GM13976 (cell line): Measurements from ENCODE around the gene TAF11L13.
"Not testable (repeated sequence)": the region's sequence is repeated elsewhere in the genome, so short reads cannot be mapped to it uniquely, and the experiment has no call there.

ENCODE experiments used
- DNase-seq: peaks from one replicate; pipeline ENCODE4 v3.0.0; 2012; ENCODE audit warnings: low spot score
- CTCF ChIP-seq: IDR thresholded peaks from 2 replicates; pipeline ENCODE4 v1.5.1; 2012; ENCODE audit warnings: borderline replicate concordance, mild to moderate bottlenecking; ENCODE audit not compliant: insufficient read depth; ENCODE audit errors: extremely low read depth, missing control alignments, control extremely low read depth
- in situ Hi-C: fragments of 300-500 bp; cut with MboI; formaldehyde crosslinking; loops from one replicate; pipeline ENCODE4 v1.12.0; 2022; ENCODE audit warnings: low sequenced_read_pairs, mixed read lengths, inconsistent platforms; ENCODE audit not compliant: unreplicated experiment

Gene TAF11L13

DNA sequence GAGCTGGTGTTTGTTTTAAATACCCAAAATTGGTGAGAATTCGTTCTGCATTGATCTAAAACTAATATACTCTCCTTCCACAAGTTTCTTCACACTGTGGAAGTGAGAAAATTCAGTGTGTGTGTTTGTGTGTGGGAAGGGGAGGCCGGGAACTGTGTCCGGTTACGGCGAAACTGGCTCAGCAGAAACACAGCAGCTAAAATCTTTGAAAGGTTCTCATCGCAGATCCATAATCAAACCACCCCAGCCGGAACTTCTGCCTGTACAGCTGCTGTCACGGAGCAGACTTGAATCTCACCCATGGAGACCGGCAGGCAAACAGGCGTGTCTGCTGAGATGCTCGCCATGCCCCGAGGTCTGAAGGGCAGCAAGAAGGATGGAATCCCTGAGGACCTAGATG lies at the start of gene TAF11L13:
Gene TAF11L13, plus strand, starts transcription at position 301 of the 400 bp plus-strand sequence.
- DNase-seq, in situ Hi-C loops: not testable (repeated sequence)

DNA sequence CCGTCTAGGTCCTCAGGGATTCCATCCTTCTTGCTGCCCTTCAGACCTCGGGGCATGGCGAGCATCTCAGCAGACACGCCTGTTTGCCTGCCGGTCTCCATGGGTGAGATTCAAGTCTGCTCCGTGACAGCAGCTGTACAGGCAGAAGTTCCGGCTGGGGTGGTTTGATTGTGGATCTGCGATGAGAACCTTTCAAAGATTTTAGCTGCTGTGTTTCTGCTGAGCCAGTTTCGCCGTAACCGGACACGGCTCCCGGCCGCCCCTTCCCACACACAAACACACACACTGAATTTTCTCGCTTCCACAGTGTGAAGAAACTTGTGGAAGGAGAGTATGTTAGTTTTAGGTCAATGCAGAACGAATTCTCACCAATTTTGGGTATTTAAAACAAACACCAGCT lies 46.2 kb upstream of the TAF11L13 start, which contains the start of gene TAF11L7:
Gene TAF11L7, minus strand, starts transcription at position 101 of the 400 bp plus-strand sequence.
- in situ Hi-C loops, DNase-seq: not testable (repeated sequence)

DNA sequence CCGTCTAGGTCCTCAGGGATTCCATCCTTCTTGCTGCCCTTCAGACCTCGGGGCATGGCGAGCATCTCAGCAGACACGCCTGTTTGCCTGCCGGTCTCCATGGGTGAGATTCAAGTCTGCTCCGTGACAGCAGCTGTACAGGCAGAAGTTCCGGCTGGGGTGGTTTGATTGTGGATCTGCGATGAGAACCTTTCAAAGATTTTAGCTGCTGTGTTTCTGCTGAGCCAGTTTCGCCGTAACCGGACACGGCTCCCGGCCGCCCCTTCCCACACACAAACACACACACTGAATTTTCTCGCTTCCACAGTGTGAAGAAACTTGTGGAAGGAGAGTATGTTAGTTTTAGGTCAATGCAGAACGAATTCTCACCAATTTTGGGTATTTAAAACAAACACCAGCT lies 41.0 kb upstream of the TAF11L13 start, which contains the start of gene TAF11L8:
Gene TAF11L8, minus strand, starts transcription at position 101 of the 400 bp plus-strand sequence.
- in situ Hi-C loops, DNase-seq: not testable (repeated sequence)

DNA sequence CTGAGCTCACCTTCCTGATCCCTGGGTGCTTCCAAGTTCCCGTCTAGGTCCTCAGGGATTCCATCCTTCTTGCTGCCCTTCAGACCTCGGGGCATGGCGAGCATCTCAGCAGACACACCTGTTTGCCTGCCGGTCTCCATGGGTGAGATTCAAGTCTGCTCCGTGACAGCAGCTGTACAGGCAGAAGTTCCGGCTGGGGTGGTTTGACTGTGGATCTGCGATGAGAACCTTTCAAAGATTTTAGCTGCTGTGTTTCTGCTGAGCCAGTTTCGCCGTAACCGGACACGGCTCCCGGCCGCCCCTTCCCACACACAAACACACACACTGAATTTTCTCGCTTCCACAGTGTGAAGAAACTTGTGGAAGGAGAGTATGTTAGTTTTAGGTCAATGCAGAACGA lies 37.6 kb upstream of the TAF11L13 start, which contains the start of gene TAF11L9:
Gene TAF11L9, minus strand, starts transcription at position 140 of the 400 bp plus-strand sequence.
- DNase-seq, in situ Hi-C loops: not testable (repeated sequence)

DNA sequence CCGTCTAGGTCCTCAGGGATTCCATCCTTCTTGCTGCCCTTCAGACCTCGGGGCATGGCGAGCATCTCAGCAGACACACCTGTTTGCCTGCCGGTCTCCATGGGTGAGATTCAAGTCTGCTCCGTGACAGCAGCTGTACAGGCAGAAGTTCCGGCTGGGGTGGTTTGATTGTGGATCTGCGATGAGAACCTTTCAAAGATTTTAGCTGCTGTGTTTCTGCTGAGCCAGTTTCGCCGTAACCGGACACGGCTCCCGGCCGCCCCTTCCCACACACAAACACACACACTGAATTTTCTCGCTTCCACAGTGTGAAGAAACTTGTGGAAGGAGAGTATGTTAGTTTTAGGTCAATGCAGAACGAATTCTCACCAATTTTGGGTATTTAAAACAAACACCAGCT lies 34.2 kb upstream of the TAF11L13 start, which contains the start of gene TAF11L10:
Gene TAF11L10, minus strand, starts transcription at position 101 of the 400 bp plus-strand sequence.
- DNase-seq, in situ Hi-C loops: not testable (repeated sequence)

DNA sequence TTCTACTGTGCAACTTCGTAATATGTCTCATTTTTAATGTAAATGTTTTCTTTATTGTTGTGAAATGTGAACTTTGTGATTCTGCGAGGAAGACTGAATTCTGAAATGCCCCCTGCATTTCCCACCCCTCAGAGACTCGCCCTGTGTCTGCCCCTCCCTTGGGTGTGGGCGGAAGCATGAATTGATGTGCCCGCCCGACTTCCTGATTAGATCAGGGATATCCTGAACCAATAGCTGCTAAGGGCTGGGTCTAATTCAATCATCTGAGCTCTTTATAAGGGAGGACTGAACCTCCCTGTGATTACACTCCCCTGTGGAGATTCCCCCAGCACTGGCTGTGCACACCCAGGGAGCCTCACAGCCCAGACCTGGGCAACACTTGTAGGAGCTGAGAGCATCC lies 28.0 kb upstream of the TAF11L13 start, which contains the start of gene TAF11L11:
Gene TAF11L11, plus strand, starts transcription at position 304 of the 400 bp plus-strand sequence.
- DNase-seq, in situ Hi-C loops: not testable (repeated sequence)

GRCh38 chr5:17604951-17605350 lies 26.9 kb upstream of the TAF11L13 start:
- no peak for TF ChIP-seq CTCF
- in situ Hi-C loops = no loop called here
- DNase-seq = no peak

- in situ Hi-C loops, DNase-seq: not testable (repeated sequence)
Measured at GRCh38 chr5:17607461-17607860, 24.4 kb upstream of the TAF11L13 start.

DNA sequence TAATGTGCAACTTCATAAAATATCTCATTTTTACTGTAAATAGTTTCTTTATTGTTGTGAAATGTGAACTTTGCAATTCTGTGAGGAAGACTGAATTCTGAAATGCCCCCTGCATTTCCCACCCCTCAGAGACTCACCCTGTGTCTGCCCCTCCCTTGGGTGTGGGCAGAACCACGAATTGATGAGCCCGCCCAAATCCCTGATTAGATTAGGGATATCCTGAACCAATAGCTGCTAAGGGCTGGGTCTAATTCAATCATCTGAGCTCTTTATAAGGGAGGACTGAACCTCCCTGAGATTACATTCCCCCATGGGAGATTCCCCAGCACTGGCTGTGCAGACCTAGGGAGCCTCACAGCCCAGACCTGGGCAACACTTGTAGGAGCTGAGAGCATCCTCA lies 21.8 kb upstream of the TAF11L13 start, which contains the start of gene TAF11L12:
Gene TAF11L12, plus strand, starts transcription at position 301 of the 400 bp plus-strand sequence.
- DNase-seq, in situ Hi-C loops: not testable (repeated sequence)

DNA sequence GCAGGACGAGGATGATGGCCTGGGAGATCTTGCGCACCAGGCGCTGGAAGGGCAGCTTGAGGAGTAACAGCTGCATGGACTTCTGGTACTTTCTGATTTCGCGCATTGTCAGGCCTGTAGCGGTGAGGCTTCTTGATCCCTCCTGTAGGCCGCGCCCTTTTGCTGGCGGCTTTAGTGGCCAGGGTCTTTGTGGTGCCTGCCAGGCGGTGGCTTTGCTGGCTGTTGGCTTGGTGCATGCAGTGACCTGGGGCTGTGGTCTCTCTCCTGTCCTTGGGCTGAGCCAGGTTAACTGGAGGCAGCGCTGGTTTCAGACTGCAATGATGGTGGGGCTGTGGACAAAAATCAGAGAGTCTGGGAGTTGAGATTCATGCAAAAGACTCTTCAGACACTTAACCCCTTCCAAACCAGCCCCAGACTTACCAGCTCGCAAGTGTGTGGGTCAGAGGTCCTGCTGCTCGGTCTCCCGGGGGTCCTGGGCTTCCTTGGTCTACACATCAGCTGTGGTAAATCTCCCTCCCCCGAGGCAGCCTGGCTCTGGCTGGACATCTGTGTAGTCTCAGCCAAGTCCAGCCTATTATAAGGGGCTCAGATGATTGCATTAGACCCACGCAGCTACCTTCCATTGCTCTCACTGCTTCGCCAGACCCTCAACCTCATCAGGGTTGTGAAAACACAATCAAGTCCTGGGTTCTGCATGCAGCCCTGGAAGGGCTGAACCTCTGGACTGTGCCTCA lies 16.8 kb upstream of the TAF11L13 start:
- in situ Hi-C loops = no loop called here
- no peak for DNase-seq
- no peak for TF ChIP-seq CTCF

- in situ Hi-C loops = no loop called here
- no peak for TF ChIP-seq CTCF
- DNase-seq = no peak
Measured at GRCh38 chr5:17619354-17619753, 12.5 kb upstream of the TAF11L13 start.
